Ishikawa (cell line): ENCODE results near the gene CDH23.

Experiments used
- FOXM1 ChIP-seq: IDR thresholded peaks from 2 replicates; pipeline ENCODE4 v1.6.1; 2012; ENCODE audit warnings: low read depth, borderline replicate concordance
- RAD21 ChIP-seq: IDR thresholded peaks from 2 replicates; pipeline ENCODE4 v1.6.1; 2012; ENCODE audit warnings: low read depth

GRCh38 chr10:71393841-71394475, 2.8 kb upstream of the CDH23 start:
- TF ChIP-seq FOXM1 = no peak
- TF ChIP-seq RAD21 = no peak
